HG03139 (cell line): Measurements from ENCODE around the gene POLE.
A peak's percentile ranks its signal among the peaks of the same experiment; 100 is the strongest.

Source experiments
- ATAC-seq: cut with Tn5 transposase; IDR thresholded peaks from one replicate; pipeline ENCODE4 v1.9.1; 2021; ENCODE audit not compliant: unreplicated experiment

POLE gene

GRCh38 chr12:132687211-132688164 is at the start of gene POLE, which contains the start of gene PXMP2:
Gene POLE (minus strand): TSS chr12:132687342. CDS start chr12:132687315, 27 bp downstream.
Gene PXMP2 (plus strand): TSS chr12:132687587. CDS start chr12:132687671, 84 bp downstream.
- peak; percentile 84 for ATAC-seq

- ATAC-seq, result no peak
Measured at GRCh38 chr12:132736913-132737312, 49.8 kb upstream of the POLE start.

- ATAC-seq, result no peak
Measured at GRCh38 chr12:132736378-132736777, 49.2 kb upstream of the POLE start.

- no peak for ATAC-seq
Measured at GRCh38 chr12:132735496-132735895, 48.4 kb upstream of the POLE start.

- no peak for ATAC-seq
Measured at GRCh38 chr12:132734206-132734605, 47.1 kb upstream of the POLE start.

- no peak for ATAC-seq
Measured at GRCh38 chr12:132731574-132731973, 44.4 kb upstream of the POLE start.

- no peak for ATAC-seq
Measured at GRCh38 chr12:132730353-132730752, 43.2 kb upstream of the POLE start.

- ATAC-seq, result no peak
Measured at GRCh38 chr12:132729541-132730320, 42.6 kb upstream of the POLE start.

- no peak for ATAC-seq
Measured at GRCh38 chr12:132728502-132728901, 41.4 kb upstream of the POLE start.

GRCh38 chr12:132727091-132727794 is 40.1 kb upstream of the POLE start:
- ATAC-seq, result no peak

GRCh38 chr12:132726386-132726785 is 39.2 kb upstream of the POLE start:
- ATAC-seq, result no peak

- ATAC-seq, result no peak
Measured at GRCh38 chr12:132724506-132725241, 37.5 kb upstream of the POLE start.

- no peak for ATAC-seq
Measured at GRCh38 chr12:132723764-132724140, 36.6 kb upstream of the POLE start.

GRCh38 chr12:132723015-132723763 is 36.0 kb upstream of the POLE start:
- no peak for ATAC-seq

GRCh38 chr12:132720606-132721345 is 33.6 kb upstream of the POLE start:
- no peak for ATAC-seq

GRCh38 chr12:132719954-132720324 is 32.8 kb upstream of the POLE start:
- no peak for ATAC-seq

- no peak for ATAC-seq
Measured at GRCh38 chr12:132719141-132719953, 32.2 kb upstream of the POLE start.

- ATAC-seq, result no peak
Measured at GRCh38 chr12:132718644-132719043, 31.5 kb upstream of the POLE start.
